Fibroblast of mammary gland (primary cell): ENCODE measurements around the gene ST3GAL3.

Experiments used
- DNase-seq: peaks from one replicate; pipeline ENCODE4 v3.0.0-alpha.2; 2010; ENCODE audit warnings: low read depth
- H3K4me3 ChIP-seq: 2 replicates; pipeline ENCODE4 v1.5.1; 2011; ENCODE audit warnings: low read depth, mild to moderate bottlenecking, low read length, moderate library complexity; ENCODE audit not compliant: control insufficient read depth
- CTCF ChIP-seq: conservative IDR thresholded peaks from 2 replicates; pipeline ENCODE4 v1.5.1; 2011; ENCODE audit warnings: low read depth, low read length, inconsistent platforms; ENCODE audit not compliant: control insufficient read depth, insufficient read depth

Gene ST3GAL3

GRCh38 chr1:43809097-43809673 lies 101.8 kb downstream of the ST3GAL3 start:
- TF ChIP-seq CTCF = no peak
- H3K4me3 ChIP-seq = no peak overlapping the region
- DNase-seq = no peak

GRCh38 chr1:43812579-43812978 lies 105.2 kb downstream of the ST3GAL3 start:
- TF ChIP-seq CTCF = no peak
- H3K4me3 ChIP-seq = no peak overlapping the region
- DNase-seq = no peak

GRCh38 chr1:43814401-43814800 lies 107.1 kb downstream of the ST3GAL3 start:
- H3K4me3 ChIP-seq = no peak overlapping the region
- no peak for TF ChIP-seq CTCF
- no peak for DNase-seq

- H3K4me3 ChIP-seq = no peak overlapping the region
- no peak for DNase-seq
- no peak for TF ChIP-seq CTCF
These were observed 110.1 kb downstream of the ST3GAL3 start for GRCh38 chr1:43817304-43817939.

GRCh38 chr1:43818691-43819090 lies 111.4 kb downstream of the ST3GAL3 start:
- H3K4me3 ChIP-seq = no peak overlapping the region
- DNase-seq = no peak
- TF ChIP-seq CTCF = no peak

- no peak for DNase-seq
- no peak for TF ChIP-seq CTCF
- no peak overlapping the region for H3K4me3 ChIP-seq
These were observed 112.0 kb downstream of the ST3GAL3 start for GRCh38 chr1:43819357-43819756.
